Stimulated activated CD4-positive, alpha-beta T cell treated with anti-CD3 and anti-CD28 coated beads, Interleukin-15, amount 100 ng/mL, for 24 hours (primary cell): Measurements from ENCODE around the gene SCARB1.
A peak's percentile ranks its signal among the peaks of the same experiment; 100 is the strongest.
"Not testable (repeated sequence)": the region's sequence is repeated elsewhere in the genome, so short reads cannot be mapped to it uniquely, and the experiment has no call there.

ENCODE experiments used
- DNase-seq: peaks from one replicate; pipeline ENCODE4 v3.0.0-alpha.2; 2020

The SCARB1 gene, protein sequence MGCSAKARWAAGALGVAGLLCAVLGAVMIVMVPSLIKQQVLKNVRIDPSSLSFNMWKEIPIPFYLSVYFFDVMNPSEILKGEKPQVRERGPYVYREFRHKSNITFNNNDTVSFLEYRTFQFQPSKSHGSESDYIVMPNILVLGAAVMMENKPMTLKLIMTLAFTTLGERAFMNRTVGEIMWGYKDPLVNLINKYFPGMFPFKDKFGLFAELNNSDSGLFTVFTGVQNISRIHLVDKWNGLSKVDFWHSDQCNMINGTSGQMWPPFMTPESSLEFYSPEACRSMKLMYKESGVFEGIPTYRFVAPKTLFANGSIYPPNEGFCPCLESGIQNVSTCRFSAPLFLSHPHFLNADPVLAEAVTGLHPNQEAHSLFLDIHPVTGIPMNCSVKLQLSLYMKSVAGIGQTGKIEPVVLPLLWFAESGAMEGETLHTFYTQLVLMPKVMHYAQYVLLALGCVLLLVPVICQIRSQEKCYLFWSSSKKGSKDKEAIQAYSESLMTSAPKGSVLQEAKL

DNA sequence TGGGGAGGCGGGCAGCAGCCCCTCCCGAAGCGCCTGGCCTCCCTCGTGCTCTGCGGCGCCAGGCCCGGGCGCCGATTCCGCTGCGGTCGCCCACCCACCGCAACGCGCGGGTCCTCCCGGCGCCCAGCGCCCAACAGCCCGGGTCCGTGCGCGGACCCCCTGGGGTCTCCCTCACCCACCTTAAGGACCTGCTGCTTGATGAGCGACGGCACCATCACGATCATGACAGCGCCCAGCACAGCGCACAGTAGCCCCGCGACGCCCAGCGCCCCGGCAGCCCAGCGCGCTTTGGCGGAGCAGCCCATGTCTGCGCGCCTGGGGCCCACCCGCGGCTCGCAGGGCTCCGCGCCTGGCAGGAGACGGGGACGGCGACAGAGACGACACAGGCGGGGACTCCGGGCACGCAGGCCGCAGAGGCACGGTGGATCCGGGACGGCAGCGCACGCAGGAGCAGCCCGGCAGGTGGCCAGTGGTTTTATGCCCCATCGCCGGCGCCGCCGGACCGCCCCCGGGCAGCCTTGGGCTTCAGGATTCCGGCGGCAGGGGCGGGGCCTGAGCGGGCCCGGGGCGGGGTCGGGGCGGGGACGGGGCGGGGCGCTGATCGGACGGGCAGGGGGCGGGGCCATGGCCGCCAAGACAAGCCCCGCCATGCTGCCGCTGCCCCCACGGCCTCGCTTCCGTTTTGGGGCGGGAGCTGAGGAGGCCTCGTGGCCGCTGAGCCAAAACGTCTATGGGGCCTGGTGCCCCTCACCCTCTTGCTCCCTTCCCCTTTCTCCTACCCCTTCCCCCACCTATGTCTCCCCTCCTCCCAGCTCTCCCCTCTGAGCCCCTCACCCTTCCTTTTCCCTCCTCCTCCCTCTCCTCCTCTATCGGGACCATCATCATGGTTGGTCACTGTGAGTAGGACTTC, at the start of gene SCARB1:
TSS of gene SCARB1 (minus strand) at position 449 of the 910 bp plus-strand sequence. CDS start at position 305, 144 bp downstream.
- DNase-seq: peak; percentile 83

DNA sequence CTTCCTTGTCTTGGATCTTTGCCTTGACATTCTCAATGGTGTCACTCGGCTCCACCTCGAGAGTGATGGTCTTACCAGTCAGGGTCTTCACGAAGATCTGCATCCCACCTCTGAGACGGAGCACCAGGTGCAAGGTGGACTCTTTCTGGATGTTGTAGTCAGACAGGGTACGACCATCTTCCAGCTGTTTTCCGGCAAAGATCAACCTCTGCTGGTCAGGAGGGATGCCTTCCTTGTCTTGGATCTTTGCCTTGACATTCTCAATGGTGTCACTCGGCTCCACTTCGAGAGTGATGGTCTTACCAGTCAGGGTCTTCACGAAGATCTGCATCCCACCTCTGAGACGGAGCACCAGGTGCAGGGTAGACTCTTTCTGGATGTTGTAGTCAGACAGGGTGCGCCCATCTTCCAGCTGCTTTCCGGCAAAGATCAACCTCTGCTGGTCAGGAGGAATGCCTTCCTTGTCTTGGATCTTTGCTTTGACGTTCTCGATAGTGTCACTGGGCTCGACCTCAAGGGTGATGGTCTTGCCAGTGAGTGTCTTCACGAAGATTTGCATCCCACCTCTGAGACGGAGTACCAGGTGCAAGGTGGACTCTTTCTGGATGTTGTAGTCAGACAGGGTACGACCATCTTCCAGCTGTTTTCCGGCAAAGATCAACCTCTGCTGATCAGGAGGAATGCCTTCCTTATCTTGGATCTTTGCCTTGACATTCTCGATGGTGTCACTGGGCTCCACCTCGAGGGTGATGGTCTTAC, 49.0 kb upstream of the SCARB1 start:
- DNase-seq: not testable (repeated sequence)

DNA sequence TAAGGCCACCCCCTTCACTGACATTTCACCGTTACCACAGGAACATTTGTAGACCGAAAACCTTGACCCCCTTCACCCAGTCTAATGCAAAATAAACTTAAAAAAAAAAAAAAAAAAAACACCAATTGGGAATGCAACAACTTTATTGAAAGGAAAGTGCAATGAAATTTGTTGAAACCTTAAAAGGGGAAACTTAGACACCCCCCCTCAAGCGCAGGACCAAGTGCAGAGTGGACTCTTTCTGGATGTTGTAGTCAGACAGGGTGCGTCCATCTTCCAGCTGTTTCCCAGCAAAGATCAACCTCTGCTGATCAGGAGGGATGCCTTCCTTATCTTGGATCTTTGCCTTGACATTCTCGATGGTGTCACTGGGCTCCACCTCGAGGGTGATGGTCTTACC, 47.9 kb upstream of the SCARB1 start:
- DNase-seq: not testable (repeated sequence)

DNA sequence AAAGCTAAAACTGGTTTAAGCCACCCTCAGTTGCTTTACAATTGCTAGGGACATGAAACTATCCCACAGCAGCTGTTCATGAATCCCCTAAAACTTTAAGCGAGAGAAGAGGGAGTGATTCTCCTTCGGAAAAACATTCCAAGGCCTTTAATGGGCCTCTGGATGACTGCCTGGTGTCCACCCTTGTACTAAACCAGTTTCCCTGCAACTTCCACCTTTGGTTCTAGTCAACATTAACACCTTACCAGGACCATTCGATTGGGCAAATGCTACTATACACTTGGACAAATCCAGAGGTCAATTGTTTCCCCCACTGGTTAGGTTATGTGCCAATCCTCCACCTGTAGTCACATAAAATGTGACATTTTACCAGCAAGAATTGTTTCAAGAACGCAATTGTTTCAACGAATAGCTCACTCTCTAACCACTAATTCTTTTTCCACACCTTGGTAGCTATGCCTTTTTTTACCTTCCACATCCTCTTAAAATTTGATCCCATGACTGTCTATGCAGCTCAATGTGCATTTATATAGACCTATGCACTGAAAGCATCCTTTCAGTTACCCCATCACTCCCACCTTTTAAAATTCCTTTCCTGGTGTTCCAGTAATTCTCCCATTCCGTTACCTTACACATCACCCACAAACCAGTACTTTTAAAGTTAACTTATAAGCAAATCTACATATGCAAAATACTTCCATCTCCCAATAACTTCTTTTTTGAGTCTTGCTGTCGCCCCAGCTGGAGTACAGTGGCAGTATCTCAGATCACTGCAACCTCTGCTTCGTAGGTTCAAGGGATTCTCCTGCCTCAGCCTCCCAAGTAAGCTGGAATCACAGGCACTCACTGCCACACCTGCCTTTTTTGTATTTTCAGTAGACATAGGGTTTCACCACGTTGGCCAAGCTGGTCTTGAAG, 47.2 kb upstream of the SCARB1 start:
- no peak for DNase-seq

DNA sequence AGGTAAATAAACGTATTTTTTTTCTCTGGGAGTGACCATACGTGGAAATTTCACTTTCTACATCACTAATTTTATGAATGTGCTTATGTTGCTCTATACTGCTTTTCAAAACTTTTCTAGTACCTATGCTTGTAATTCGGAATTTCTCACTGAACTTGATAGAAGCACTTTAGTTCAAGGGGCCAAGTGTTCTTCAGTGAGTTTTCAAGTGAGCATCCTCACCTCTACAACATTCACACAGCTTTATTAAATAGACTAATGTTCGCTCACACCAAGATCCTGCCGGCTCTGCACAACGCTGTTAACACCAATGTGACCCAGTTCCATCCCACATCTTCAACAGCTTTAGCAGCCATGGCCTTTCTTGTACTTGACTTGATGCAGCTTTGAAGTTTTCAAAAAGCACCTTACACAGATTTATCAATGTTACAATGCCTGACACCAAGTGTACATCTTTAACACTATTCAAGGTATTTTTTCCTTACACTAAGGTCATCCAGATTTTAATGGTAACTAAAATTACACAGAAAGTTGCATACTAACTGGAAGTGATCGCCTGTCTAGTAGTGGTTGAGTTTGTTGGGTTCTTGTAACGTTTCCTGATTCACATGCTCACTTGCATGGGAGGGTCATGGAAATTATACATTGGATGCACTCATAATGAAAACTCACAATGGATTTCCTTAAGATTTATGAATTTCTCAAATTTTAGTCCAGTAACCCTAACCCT, 46.3 kb upstream of the SCARB1 start:
- DNase-seq: no peak

DNA sequence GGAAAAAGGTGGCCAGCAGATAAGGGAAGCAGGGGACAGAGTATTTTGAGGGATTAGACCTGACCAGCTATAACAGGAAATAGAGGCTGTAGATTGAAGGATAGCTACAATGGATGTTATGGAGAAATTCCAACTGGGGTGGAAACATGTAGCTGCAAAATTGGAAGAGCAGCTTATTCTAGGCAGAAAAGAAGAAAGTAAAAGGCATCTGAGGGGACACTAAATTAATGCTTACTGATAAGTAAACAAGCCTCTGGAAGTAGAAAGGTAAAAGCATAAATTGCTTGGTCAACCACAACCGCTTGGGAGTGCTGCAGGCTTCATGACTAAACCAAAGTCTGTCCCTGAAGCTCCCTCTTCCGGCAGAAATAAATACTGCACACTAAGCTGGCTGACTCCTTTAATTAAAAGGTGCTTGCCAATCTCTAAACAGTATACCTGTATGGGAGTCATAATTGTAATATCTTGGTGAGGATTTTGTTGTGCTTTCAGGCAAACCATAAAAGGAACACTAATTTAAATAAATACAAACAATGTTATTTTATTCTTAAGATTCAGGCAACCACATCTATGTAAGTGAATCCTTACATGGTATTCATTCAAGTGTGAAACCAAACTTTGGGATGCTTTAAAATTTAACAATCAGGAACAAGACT, 43.1 kb upstream of the SCARB1 start:
- peak; percentile 91 for DNase-seq

DNA sequence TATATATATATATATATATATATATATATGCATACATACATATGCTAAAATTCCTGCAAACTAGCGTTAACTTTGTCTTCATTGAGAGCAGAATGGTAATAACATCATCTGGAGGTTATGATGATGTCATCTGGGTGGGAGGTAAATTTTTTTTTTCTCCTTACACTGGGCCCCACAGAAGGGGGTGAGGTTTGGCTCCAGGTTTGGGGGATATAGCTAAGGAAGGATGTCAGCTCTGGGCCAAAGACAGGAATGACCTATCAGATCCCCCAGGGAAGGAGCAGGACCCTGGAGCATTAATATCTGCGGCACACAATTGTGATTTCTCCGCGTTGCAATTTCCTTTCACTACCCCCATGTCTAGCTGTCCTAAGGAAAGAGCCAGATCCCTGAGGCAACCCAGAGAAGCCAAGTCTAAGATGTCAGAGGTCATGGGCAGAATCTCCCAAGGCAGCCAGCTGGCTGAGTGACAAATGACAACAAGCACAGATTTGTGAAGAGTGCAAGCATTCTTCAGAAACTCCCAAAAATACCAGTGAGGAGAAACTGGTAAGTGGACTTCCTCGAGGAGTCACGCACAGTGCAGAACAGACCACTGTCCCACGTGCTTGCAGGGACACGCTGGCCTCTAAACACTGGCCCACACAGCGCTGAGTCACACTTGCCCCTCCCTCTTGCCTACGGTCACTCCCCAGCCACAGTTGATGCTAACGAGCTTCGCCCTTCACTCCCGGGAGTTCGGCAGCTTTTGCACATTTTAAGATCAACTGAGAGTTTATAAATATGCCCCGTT, 40.8 kb upstream of the SCARB1 start:
- DNase-seq: no peak

DNA sequence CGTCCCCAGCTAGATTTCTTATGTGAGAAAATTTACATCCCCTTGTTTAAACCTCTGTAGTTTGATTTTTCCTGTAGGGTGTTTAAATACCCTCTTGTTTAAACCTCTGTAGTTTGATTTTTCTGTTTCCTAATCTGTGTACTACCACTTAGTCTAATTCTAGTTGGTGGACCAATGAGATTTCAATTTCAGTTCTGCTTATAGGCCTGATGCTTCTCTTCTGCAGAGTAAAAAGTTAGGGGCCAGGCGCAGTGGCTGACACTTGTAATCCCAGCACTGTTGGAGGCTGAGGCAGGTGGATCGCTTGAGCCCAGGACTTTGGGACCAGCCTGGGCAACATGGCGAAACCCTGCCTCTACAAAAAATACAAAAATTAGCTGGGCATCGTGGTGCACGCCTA, 39.3 kb upstream of the SCARB1 start:
- no peak for DNase-seq

DNA sequence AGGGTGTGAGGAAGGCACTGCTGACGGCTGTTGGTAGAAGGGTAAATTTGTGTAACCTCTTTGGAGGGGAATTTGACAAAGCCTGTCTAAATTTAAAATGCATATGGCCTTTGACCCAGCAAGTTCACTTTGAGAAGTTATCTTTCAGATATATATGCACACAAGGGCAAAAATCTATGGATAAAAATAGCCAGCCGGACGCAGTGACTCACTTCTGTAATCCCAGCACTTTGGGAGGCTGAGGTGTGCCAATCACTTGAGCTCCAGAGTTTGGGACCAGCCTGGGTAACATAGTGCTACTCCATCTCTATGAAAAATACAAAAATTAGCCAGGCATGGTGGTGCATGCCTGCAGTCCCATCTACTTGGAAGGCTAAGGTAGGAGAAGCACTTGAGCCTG, 37.3 kb upstream of the SCARB1 start:
- DNase-seq: no peak

DNA sequence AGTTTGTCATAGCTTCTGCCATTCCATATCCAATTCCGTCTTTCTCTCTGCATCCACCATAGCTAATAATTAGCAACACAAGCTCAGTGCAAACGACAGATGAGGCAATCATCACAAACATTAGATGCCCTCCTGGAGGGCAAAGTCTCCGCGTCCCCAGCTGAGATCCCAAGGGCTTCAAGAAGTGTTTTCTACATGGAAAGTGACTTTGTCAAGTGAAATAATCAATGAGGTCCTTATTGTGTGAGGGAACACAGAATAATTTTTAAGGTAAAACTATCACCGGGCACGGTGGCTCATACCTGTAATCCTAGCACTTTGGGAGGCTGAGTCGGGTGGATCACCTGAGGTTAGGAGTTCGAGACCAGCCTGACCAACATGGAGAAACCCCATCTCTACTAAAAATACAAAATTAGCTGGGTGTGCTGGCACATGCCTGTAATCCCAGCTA, 36.7 kb upstream of the SCARB1 start:
- DNase-seq: not testable (repeated sequence)

DNA sequence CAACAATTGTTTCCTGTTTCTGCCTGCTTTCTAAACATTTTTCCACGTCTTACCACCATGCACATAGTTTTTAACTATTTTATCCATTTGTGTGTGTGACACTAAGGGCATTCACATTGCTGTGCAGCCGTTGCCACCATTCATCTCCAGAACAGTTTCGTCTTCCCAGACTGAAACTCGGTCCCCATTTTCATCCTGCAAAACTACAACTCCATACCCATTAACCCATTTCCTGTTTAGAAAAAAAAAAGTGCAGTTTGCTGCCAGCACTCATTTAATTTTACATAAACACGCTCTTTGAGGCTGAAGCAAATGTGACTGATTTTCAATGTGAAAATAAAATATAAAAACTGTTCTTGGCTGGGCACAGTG, 35.2 kb upstream of the SCARB1 start:
- DNase-seq: no peak

DNA sequence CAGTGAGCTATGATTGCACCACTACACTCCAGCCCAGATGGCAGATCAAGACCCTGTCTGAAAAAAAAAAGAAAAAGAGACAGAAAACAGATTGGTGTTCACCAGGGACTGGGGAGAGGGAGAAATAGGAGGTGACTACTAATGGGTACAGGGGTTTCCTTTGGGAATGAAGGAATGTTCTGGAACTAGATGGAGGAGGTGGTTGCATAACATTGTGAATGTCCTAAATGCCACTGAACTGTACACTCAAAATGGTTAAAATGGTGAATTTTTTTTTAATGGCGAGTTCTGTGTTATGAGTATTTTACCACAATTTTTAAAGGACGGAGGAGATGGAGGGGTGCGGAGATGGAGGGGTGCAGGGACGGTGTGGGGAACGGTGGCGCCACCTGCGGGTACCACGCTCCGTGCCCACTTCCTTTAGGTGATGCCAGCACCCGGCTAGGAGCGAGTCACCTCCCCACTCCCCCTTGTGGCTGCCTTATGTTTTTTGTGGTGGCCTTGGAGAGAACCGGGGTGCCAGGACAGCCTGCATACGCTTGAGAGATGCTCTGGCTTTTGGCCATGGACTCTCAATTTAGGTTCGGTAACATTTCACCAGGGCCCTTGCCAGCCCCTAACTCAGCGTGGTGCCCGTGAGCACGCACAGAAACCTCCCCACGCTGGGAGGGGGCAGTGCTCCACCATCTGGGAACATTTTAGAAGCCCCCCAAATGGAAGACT, 34.7 kb upstream of the SCARB1 start:
- peak; percentile 78 for DNase-seq

DNA sequence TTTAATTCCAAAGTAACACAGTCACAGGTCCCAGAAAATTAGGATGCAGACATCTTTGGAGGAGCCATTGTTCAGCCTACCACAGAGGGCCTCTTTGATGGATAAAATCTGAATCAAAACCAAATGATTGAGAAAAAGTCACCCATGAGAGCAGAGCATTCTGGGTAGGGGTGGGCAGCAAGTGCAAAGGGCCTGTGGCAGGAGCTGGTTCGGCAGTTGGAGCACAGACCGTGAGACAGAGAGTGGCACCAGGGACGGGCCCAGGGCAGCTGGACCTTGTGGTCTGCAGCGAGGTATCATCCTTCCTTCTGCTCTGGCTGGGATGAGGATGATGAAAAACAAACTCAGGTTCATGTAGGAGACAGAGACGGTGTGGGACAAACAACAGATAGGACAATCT, 32.8 kb upstream of the SCARB1 start:
- DNase-seq: no peak

DNA sequence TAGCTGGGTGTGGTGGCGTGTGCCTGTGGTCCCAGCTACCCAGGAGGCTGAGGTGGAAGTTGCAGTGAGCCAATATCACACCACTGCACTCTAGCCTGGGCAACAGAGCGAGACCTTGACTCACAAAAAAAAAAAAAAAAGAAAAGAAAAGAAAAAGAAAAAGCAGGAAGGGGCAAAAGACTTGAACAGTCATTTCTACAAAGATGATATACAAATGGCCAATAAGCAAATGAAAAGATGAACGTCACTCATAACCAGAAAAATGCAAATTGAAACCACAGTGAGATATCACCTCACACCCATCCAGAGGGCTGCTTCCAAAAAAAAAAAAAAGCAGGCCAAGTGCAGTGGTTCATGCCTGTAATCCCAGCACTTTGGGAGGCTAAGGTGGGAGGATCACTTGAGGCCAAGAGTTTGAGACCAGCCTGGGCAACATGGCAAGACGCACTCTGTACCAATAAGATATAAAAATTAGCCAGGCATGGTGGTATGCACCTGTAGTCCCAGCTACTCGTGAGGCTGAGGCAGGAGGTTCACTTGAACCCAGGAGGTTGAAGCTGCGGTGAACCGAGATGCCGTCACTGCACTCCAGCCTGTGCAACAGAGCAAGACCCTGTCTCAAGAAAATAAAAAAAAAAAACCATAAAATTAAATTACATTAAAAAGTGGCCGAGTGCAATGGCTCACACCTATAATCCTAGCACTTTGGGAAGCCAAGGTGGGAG, 30.3 kb upstream of the SCARB1 start:
- no peak for DNase-seq

DNA sequence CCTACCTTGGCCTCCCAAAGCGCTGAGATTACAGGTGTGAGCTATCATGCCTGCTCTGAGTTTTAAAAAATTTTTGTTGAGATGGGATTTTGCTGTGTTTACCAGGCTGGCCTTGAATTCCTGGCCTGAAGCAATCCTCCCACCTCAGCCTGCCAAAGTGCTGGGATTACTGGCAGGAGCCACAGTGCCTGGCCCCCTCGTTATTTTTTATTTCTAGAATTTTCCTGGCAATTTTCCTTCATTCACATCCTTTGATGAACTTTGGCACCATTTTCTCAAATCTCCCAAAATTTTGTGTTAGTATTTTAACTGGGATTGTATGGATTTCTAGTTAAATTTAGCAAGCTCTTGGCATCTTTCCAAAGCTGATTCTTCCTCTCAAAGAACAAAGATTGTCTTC, 24.6 kb upstream of the SCARB1 start:
- DNase-seq: no peak

DNA sequence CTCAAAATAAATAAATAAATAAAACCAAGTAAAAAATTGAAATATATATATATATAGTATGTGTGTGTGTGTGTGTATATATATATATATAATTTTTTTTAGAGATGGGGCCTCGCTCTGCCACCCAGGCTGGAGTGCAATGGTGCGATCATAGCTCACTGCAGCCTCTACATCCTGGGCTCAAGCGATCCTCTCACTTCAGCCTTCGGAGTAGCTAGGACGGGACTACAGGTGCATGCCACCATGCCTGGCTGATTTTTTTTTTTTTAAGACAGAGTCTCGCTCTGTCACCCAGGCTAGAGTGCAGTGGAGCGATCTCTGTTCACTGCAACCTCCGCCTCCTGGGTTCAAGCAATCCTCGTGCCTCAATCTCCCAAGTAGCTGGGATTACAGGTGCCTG, 24.1 kb upstream of the SCARB1 start:
- not testable (repeated sequence) for DNase-seq

DNA sequence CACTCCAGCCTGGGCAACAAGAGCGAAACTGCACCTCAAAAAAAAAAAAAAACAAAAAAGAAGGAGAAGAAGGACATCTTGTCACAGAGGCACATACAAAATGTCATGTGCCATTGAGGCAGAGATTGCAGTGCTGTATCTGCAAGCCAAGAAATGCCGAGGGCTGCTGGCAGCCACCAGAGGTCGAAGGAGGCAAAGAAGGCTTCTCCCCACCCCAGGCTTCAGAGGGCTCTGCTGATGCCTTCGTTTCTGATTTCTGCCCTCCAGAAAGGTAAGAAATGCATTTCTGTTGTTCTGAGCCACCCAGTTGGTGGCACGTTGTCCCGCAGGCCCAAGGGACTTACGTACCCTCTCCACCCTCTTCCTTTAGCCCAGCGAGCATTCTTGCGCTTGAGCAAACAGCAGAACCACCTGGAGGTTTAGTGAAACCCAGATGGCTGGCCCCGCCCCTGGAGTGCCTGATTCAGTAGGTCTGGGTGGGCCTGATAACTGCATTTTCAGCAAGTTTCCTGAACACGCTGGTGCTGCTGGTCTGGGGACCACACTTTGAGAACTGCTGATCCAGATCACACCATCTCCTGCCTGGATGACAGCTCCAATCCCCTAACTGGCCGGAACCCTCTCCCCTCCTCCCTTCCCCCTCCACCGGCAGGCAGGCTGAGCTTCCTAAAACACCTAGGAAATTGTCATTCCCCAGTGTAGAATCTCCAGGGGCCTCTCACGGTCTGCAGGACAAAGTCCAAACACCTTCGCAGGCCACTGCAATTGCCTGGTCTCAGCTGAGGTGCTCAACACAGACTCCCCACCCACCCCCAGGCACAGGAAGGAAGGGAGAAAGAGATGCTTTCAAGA, 21.1 kb upstream of the SCARB1 start:
- DNase-seq: no peak
